HepG2 (cell line): ENCODE measurements around the gene MMP24OS. TPM values are rescaled to one million over a fixed set of nuclear protein-coding genes. Genes with fewer than 3 reads are reported as not detected.

Experiments used
- ATAC-seq: fragments of 200-7000 bp; cut with Tn5 transposase; 3 replicates; pipeline ENCODE4 v1.9.1; 2020; ENCODE audit warnings: mild to moderate bottlenecking, moderate library complexity
- BruUV-seq: library from RNA; stranded (reverse); fragments of 400-500 nt; replicated peaks from 2 replicates; lab custom pipeline; 2021; lab: Mats Ljungman, UMichigan
- CTCF ChIA-PET: fragments of 300-600 bp; formaldehyde crosslinking; extraction: SDS; loops from one replicate; lab custom pipeline; 2021; ENCODE audit warnings: low total read pairs, inconsistent platforms, low intra/inter-chr PET ratio; lab: Yijun Ruan, JAX
- POLR2A ChIA-PET: fragments of 350-600 bp; sonication (Branson Sonifier 250); formaldehyde crosslinking; loops from one replicate; lab custom pipeline; 2020; ENCODE audit warnings: antibody characterized with exemption, inconsistent platforms; lab: Yijun Ruan, JAX
- DNase-seq: peaks from one replicate; pipeline ENCODE4 v3.0.0-alpha.2; 2015; ENCODE audit warnings: low spot score
- FAIRE-seq: peaks from 3 replicates; lab custom pipeline; 2011; peaks lifted over from hg19 to GRCh38; lab: Jason Lieb, UNC
- H2AFZ ChIP-seq: one replicate; pipeline ENCODE4 v1.6.1; 2011; ENCODE audit warnings: low read length, inconsistent platforms
- H3K27ac ChIP-seq: fragments of 300-600 bp; 3 replicates; pipeline ENCODE4 v1.8.0; 2011; ENCODE audit warnings: mixed run types, mild to moderate bottlenecking, mixed read lengths, low read length, inconsistent platforms; ENCODE audit not compliant: insufficient read depth; ENCODE audit errors: extremely low read length
- H3K27me3 ChIP-seq, 2 experiments: fragments of 200-600 bp in 1 of 2; 2 replicates in 1 of 2; 3 replicates in 1 of 2; pipeline versions ENCODE4 v1.6.0 to v1.8.0; 2011; ENCODE audit warnings: low read length in 2 of 2, mild to moderate bottlenecking in 2 of 2, moderate library complexity in 2 of 2, inconsistent platforms in 1 of 2; ENCODE audit not compliant: insufficient read depth in 2 of 2, control insufficient read depth in 1 of 2
- H3K36me3 ChIP-seq, 2 experiments: fragments of 200-600 bp in 1 of 2; replicated peaks in 1 of 2; 2 replicates in 1 of 2; 3 replicates in 1 of 2; pipeline versions ENCODE4 v1.5.1 to v1.8.0; 2011; ENCODE audit warnings: low read length in 2 of 2, inconsistent platforms in 1 of 2; ENCODE audit not compliant: insufficient read depth in 2 of 2, control insufficient read depth in 1 of 2
- H3K4me1 ChIP-seq: 2 replicates; pipeline ENCODE4 v1.5.1; 2012; ENCODE audit warnings: low read length, inconsistent platforms; ENCODE audit not compliant: insufficient read depth
- H3K4me2 ChIP-seq: 2 replicates; pipeline ENCODE4 v1.6.0; 2011; ENCODE audit warnings: low read depth, low read length, inconsistent platforms
- H3K4me3 ChIP-seq, 3 experiments: fragments of 200-600 bp in 1 of 3; sonication (generic), shearing (Covaris generic) in 1 of 3; replicated peaks in 1 of 3; 2 replicates each; pipeline ENCODE4 v1.5.1; 2011 to 2016; ENCODE audit warnings: low read length in 3 of 3, inconsistent platforms in 2 of 3, low read depth in 2 of 3, mild to moderate bottlenecking in 2 of 3, control low read depth in 1 of 3, mixed read lengths in 1 of 3; ENCODE audit not compliant: insufficient read depth in 1 of 3
- H3K79me2 ChIP-seq: one replicate; pipeline ENCODE4 v1.6.1; 2011; ENCODE audit warnings: low read length, inconsistent platforms; ENCODE audit not compliant: insufficient read depth
- H3K9ac ChIP-seq: 2 replicates; pipeline ENCODE4 v1.6.0; 2011; ENCODE audit warnings: mild to moderate bottlenecking, low read depth, low read length, inconsistent platforms; ENCODE audit not compliant: insufficient read depth
- H3K9me3 ChIP-seq: 2 replicates; pipeline ENCODE4 v1.5.1; 2012; ENCODE audit warnings: mild to moderate bottlenecking, low read length
- H4K20me1 ChIP-seq: 2 replicates; pipeline ENCODE4 v1.6.0; 2011; ENCODE audit warnings: inconsistent platforms, mild to moderate bottlenecking, low read length, moderate library complexity; ENCODE audit not compliant: insufficient read depth
- CEBPG ChIP-seq: IDR thresholded peaks from 2 replicates; pipeline ENCODE4 v1.6.1; 2016
- DZIP1 ChIP-seq: sonication (generic); formaldehyde crosslinking; IDR thresholded peaks from 2 replicates; pipeline ENCODE4 v1.5.0; 2020; ENCODE audit warnings: mild to moderate bottlenecking, missing genetic modification reagents
- HNF1A ChIP-seq, 2 experiments: sonication (generic) in 1 of 2; formaldehyde crosslinking in 1 of 2; IDR thresholded peaks; 2 replicates each; pipeline versions ENCODE4 v1.4.0 to v1.6.1; 2016 to 2020; ENCODE audit warnings: borderline replicate concordance in 1 of 2, low read depth in 1 of 2, mild to moderate bottlenecking in 1 of 2, missing genetic modification reagents in 1 of 2
- IRF9 ChIP-seq: sonication (generic); formaldehyde crosslinking; IDR thresholded peaks from 2 replicates; pipeline ENCODE4 v1.8.0; 2022; ENCODE audit warnings: missing genetic modification reagents, mild to moderate bottlenecking, borderline replicate concordance
- PPARG ChIP-seq: conservative IDR thresholded peaks from 2 replicates; pipeline ENCODE4 v1.6.1; 2016; ENCODE audit warnings: missing biosample characterization, missing genetic modification reagents
- RBFOX2 ChIP-seq: fragments of 200-400 bp; formaldehyde crosslinking; IDR thresholded peaks from 2 replicates; pipeline ENCODE4 v1.6.1; 2017; ENCODE audit warnings: low read depth, mild to moderate bottlenecking, low read length
- SETDB1 ChIP-seq: sonication (generic); formaldehyde crosslinking; IDR thresholded peaks from 2 replicates; pipeline ENCODE4 v1.5.1; 2020; ENCODE audit warnings: missing genetic modification reagents, mild to moderate bottlenecking, borderline replicate concordance
- ZMYM2 ChIP-seq: sonication (generic); formaldehyde crosslinking; IDR thresholded peaks from 2 replicates; pipeline ENCODE4 v1.8.0; 2022; ENCODE audit warnings: mild to moderate bottlenecking, missing genetic modification reagents
- ZNF556 ChIP-seq: sonication (generic); formaldehyde crosslinking; IDR thresholded peaks from 2 replicates; pipeline ENCODE4 v1.4.0; 2020; ENCODE audit warnings: mild to moderate bottlenecking, missing genetic modification reagents, borderline replicate concordance
- ZNF619 ChIP-seq: sonication (generic); formaldehyde crosslinking; IDR thresholded peaks from 2 replicates; pipeline ENCODE4 v1.4.0; 2020; ENCODE audit warnings: mild to moderate bottlenecking, missing genetic modification reagents
- WGBS: methylation state at CpG from one replicate; pipeline ENCODE4 v1.1.6; 2017; ENCODE audit warnings: low lambda C conversion rate; 5-methylcytosine and 5-hydroxymethylcytosine counted together
- in situ Hi-C: cut with HindIII; loops from 2 replicates; pipeline ENCODE4 v1.10.0; 2017; ENCODE audit warnings: low pct_unique_long_range_greater_than_20kb; ENCODE audit not compliant: extremely low pct_ligation_motif_present
- intact Hi-C: fragments of 100-400 bp; cut with micrococcal nuclease; formaldehyde crosslinking; loops from one replicate; pipeline ENCODE4 v1.10.0; 2022; ENCODE audit not compliant: unreplicated experiment
- polyA plus RNA-seq, 8 experiments: library from polyadenylated mRNA; depleted of rRNA in 3 of 8; stranded (reverse) in 7 of 8; unstranded in 1 of 8; fragments of >200 nt; fragmentation: Illumina TruSeq in 4 of 8; extraction: Trizol in 4 of 8; gene quantifications; 2 replicates each; pipeline versions ENCODE4 v1.2.1 to v1.2.3, GENCODE V29; 2011 to 2016; ENCODE audit warnings: low read depth in 4 of 8, missing spikeins in 1 of 8, mixed read lengths in 1 of 8; ENCODE audit not compliant: insufficient read depth in 1 of 8
- total RNA-seq, 5 experiments: library from RNA; depleted of rRNA; stranded (reverse); fragments of >200 nt; fragmentation: Illumina TruSeq; extraction: Trizol; gene quantifications; 2 replicates each; pipeline ENCODE4 v1.2.3, GENCODE V29; 2016; ENCODE audit warnings: low read depth in 1 of 5

The MMP24OS gene
- total and polyA plus RNA-seq, 2 of the 13 experiments (the other 11 are each of a cell fraction or from before 2014, with no cell fraction given), result 6.0 to 8.5 TPM

DNA sequence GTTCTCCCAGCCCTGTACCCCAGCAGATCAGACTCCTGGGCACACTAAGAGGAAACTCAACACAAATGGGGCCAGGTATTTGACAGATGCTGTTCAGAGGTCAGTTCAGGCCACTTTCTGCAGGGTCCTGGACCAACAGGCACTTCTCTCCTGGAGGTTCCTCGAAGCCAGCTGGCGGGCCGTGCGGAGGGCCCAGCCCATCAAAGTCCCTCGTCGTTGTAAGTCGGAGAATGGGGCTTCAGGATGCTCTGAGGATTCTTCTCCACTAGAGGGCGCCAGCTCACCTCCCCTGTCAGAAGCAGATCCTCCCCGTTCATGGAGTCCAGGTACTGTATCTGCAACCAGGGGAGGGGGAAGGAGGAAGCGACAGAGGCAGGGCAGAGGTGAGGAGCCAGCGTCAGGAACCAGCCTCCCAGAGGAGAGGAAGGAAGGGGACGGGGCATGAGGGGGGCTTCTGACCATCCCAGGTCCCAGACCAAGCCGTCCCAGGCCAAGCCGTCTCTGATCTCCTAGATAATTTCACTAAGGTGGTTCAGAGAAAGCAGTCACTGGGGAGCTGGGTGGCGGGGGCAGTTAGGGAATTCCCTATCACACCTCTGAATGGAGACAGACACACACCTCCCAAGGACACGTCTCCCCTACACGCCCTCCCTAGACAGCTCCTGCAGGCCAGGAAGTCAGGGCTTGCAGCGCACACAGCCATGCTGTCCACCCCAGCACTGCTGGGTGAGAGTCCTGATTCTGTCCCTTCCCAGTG lies 26.0 kb upstream of the MMP24OS start (continued):
- TF ChIP-seq DZIP1 (CRISPR knock-in tag) (peak; percentile 71; the same call in 1 of the 2 replicates), ZNF619 (CRISPR knock-in tag) (0 out of 2 replicates have a peak, but pooled peaks have one; percentile 23), CEBPG (CRISPR knock-in tag) (peak; percentile 47; the same call in 1 of the 2 replicates), IRF9 (CRISPR knock-in tag) (no peak; the same call in 1 of the 2 replicates), SETDB1 (CRISPR knock-in tag) (no peak), ZNF556 (peak; percentile 60; the same call in 1 of the 2 replicates)

- Histone ChIP-seq H3K4me1 (peaks cover 49% of the 10 kb centered on the region), H3K27ac (no peak overlapping the region)
- TF ChIP-seq HNF1A (IDR thresholded peaks at IDR 0.05; ENCODE audit: low read depth) (0 out of 2 replicates have a peak, but pooled peaks have one; percentile 9), HNF1A (CRISPR knock-in tag; IDR thresholded peaks at IDR 0.05; ENCODE audit: borderline replicate concordance) (no peak), PPARG (no peak), ZMYM2 (CRISPR knock-in tag) (0 out of 2 replicates have a peak, but pooled peaks have one; percentile 32), RBFOX2 (no peak)
Measured at GRCh38 chr20:35303382-35303734, 25.4 kb upstream of the MMP24OS start.

More at GRCh38 chr20:35303382-35303734, 25.4 kb upstream of the MMP24OS start:
- no peaks in the 10 kb centered on the region for H4K20me1 ChIP-seq
- no peak for DNase-seq
- ChIA-PET POLR2A (interaction anchor here (1.0 to 6.5 kb wide), 9 partner anchors 13 to 152 kb away, joined by 3 to 78 read pairs (median 26); partner anchors contain the start of genes CEP250 and EIF6), CTCF (interaction anchor here (1.2 to 6.9 kb wide), 5 partner anchors 18 to 144 kb away, joined by 3 to 204 read pairs (median 24); partner anchors contain the start of gene GDF5)
- intact Hi-C loops (loop anchor here (1.0 kb wide), 1 partner anchor 144 kb away; no protein-coding TSS in a partner anchor), in situ Hi-C loops (loop anchor here (5.0 kb wide), 1 partner anchor 144 kb away; no protein-coding TSS in a partner anchor)
- no peak overlapping the region for H3K9ac ChIP-seq
- H3K27me3 ChIP-seq, result no peaks in the 10 kb centered on the region; a peak in 1 of 5 replicates
- no peaks in the 10 kb centered on the region for H3K79me2 ChIP-seq
- WGBS, result 85% methylated on average over 11 of the region's 11 CpGs
- no peaks in the 10 kb centered on the region for H3K9me3 ChIP-seq
- no peak for FAIRE-seq
- no peak for ATAC-seq
- no TSS peak for BruUV-seq
- no peak overlapping the region for H2AFZ ChIP-seq
- no peak overlapping the region for H3K4me2 ChIP-seq
- H3K36me3 ChIP-seq, result peaks cover 12 to 30% of the 10 kb centered on the region in 2 experiments; a peak in 4 of 5 replicates
- no peak overlapping the region for H3K4me3 ChIP-seq
